GM10266 (cell line): ENCODE results near the gene RIGI.

Experiments used
- DNase-seq: peaks from one replicate; pipeline ENCODE4 v3.0.0; 2012; ENCODE audit errors: extremely low spot score
- TF ChIP-seq, protein P1 (sequence below): IDR thresholded peaks from 2 replicates; pipeline ENCODE4 v1.5.1; 2012; ENCODE audit warnings: mild to moderate bottlenecking, low read depth; ENCODE audit not compliant: control insufficient read depth, insufficient read depth; ENCODE audit errors: missing control alignments

Gene RIGI

DNA sequence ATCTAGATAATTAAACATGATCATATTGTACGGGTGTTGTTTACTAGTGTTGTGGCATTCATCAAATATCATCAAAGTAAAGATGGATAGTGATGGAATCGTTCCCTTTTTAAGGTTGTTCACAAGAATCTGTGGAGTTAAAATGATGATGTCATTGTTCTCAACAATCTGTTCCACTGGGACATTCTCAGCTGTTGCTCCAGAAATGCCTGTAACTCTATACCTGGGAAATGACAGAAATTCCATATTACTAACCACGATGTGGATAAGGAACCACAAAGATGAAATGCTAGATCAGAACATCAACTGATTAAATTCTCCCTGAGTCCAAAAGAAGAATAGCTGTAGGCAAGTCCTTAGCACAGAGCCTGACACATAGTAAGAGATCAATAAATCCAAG lies 38.0 kb downstream of the RIGI start:
- no peak for DNase-seq
- TF ChIP-seq, protein P1, sequence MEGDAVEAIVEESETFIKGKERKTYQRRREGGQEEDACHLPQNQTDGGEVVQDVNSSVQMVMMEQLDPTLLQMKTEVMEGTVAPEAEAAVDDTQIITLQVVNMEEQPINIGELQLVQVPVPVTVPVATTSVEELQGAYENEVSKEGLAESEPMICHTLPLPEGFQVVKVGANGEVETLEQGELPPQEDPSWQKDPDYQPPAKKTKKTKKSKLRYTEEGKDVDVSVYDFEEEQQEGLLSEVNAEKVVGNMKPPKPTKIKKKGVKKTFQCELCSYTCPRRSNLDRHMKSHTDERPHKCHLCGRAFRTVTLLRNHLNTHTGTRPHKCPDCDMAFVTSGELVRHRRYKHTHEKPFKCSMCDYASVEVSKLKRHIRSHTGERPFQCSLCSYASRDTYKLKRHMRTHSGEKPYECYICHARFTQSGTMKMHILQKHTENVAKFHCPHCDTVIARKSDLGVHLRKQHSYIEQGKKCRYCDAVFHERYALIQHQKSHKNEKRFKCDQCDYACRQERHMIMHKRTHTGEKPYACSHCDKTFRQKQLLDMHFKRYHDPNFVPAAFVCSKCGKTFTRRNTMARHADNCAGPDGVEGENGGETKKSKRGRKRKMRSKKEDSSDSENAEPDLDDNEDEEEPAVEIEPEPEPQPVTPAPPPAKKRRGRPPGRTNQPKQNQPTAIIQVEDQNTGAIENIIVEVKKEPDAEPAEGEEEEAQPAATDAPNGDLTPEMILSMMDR: no peak

- no peak for DNase-seq
Observed at GRCh38 chr9:32486839-32487562, 39.0 kb downstream of the RIGI start.

DNA sequence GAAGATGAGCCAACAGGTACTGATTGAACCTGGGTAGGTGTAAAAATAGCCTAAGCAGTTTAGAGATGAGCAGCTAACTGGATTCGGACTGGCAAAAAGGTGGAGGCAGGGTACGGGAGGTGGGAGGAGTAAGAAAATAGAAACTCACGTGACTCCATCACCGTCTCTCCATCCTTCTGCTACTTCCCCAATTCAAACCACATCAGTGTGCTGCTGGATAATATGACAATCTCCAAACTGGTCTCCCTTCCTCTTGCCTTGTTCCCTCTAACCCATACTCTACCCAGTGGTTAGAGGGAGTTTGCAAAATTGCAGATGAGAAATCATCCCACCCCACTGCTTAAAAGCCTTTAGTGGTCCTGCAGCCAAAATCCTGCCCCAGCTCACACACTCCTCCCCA lies 42.7 kb downstream of the RIGI start:
- TF ChIP-seq, protein P1: no peak
- DNase-seq: no peak

More at GRCh38 chr9:32486839-32487562, 39.0 kb downstream of the RIGI start:
- TF ChIP-seq, protein P1: no peak
